Kidney epithelial cell (primary cell): ENCODE data around the gene SIPA1L3. TPM values are rescaled to one million over a fixed set of nuclear protein-coding genes. Genes with fewer than 3 reads are reported as not detected.

ENCODE experiments used
- DNase-seq: peaks from one replicate; pipeline ENCODE4 v3.0.0-alpha.2; 2010; ENCODE audit warnings: low read depth
- H3K27me3 ChIP-seq: 2 replicates; pipeline ENCODE4 v1.6.0; 2011; ENCODE audit warnings: low read length; ENCODE audit not compliant: control insufficient read depth, insufficient read depth
- H3K36me3 ChIP-seq: 2 replicates; pipeline ENCODE4 v1.5.1; 2011; ENCODE audit warnings: low read length; ENCODE audit not compliant: control insufficient read depth, insufficient read depth
- H3K4me3 ChIP-seq: 2 replicates; pipeline ENCODE4 v1.5.1; 2011; ENCODE audit warnings: low read depth, mild to moderate bottlenecking, control low read depth, low read length
- CTCF ChIP-seq: IDR thresholded peaks from 2 replicates; pipeline ENCODE4 v1.5.1; 2011; ENCODE audit warnings: mild to moderate bottlenecking, moderate library complexity, low read length, control low read depth, inconsistent platforms; ENCODE audit not compliant: insufficient read depth, poor library complexity, severe bottlenecking
- total RNA-seq: library from RNA; depleted of rRNA; stranded (reverse); fragments of >200 nt; gene quantifications from 2 replicates; pipeline ENCODE4 v1.2.3, GENCODE V29; 2015

Gene SIPA1L3
- total RNA-seq, 1 donor from 2014 or later = 40.4 TPM

DNA sequence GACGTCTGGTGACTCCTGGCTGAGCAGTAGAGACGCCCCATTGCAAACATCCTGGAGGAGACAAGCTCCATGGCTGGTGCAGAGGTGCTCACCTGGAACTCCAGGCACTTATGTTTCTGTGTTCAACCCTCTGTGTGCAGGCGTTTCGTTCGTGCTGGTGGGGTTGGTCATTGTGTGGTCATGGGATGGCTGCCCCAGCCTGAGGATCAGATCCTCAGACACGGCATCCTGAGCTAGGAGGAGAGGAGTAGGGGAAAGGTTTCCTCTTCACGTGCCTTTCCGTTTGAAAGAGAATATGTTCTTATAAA, 87.8 kb downstream of the SIPA1L3 start:
- Histone ChIP-seq H3K4me3 (no peak overlapping the region), H3K27me3 (no peaks in the 10 kb centered on the region), H3K36me3 (no peaks in the 10 kb centered on the region)
- TF ChIP-seq CTCF = no peak
- no peak for DNase-seq

GRCh38 chr19:37995346-37995745, 88.3 kb downstream of the SIPA1L3 start:
- no peak overlapping the region for H3K4me3 ChIP-seq
- TF ChIP-seq CTCF = no peak
- DNase-seq = no peak

DNA sequence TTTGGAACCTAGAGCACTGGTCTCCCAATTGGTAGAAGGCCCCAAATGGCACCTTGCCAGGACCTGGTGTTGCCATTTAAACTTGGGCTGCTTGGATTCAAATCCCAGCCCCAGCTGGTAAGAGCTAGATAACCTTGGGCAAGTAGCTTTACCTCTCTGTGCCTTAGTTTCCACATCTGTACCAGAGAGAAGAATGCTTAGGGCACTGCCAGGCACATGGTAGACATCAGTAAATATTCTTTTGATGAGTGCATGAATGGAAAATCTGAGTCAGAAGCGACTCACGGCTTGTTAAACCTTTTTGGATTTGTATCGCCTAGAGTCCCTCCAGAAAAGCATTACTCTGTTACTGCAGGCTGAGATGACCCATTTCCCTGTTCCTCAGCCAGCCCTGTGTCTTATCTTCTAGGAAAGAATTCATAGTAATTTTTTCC, 90.9 kb downstream of the SIPA1L3 start:
- H3K36me3 ChIP-seq = no peaks in the 10 kb centered on the region
- no peak overlapping the region for H3K4me3 ChIP-seq
- peak; percentile 76 for DNase-seq
- no peak for TF ChIP-seq CTCF
- H3K27me3 ChIP-seq = no peaks in the 10 kb centered on the region

More at GRCh38 chr19:37995346-37995745, 88.3 kb downstream of the SIPA1L3 start:
- Histone ChIP-seq H3K27me3 (no peaks in the 10 kb centered on the region), H3K36me3 (no peaks in the 10 kb centered on the region)

DNA sequence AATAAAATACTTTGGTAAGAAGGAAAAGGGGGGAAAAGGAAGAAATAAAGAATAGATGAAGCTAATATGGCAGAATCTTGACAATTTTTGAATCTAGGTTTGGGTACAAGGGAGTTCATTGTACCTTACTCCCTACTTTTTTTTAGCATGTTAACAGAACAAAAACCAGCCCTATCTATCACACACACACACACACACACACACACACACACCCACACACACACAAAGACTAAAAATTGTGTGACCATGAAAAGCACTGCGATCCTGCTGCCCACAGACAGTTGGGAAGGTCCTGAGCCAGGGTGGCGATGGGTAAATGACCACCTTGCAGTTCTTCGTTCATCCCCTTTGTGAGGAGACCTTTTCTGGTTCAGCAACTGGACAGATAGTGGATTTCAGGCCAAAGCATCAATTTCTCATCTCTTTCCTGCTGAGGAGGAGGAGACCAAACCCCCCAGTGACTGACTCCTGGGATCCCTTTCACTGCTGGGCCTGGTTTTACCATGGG, 91.8 kb downstream of the SIPA1L3 start:
- Histone ChIP-seq H3K27me3 (no peaks in the 10 kb centered on the region), H3K36me3 (no peaks in the 10 kb centered on the region), H3K4me3 (no peak overlapping the region)
- TF ChIP-seq CTCF = no peak
- DNase-seq = no peak

- no peak for TF ChIP-seq CTCF
- Histone ChIP-seq H3K4me3 (no peak overlapping the region), H3K27me3 (no peaks in the 10 kb centered on the region), H3K36me3 (no peaks in the 10 kb centered on the region)
- DNase-seq = peak; percentile 98
Observed at GRCh38 chr19:37999309-38000213, 92.6 kb downstream of the SIPA1L3 start.
